Astrocyte of the spinal cord (primary cell): Measurements from ENCODE around the gene IFITM5.
"Not testable (repeated sequence)": the region's sequence is repeated elsewhere in the genome, so short reads cannot be mapped to it uniquely, and the experiment has no call there.

Experiments
- DNase-seq: peaks from one replicate; pipeline ENCODE4 v3.0.0; 2011; ENCODE audit warnings: low read depth, low spot score
- H3K4me3 ChIP-seq: 2 replicates; pipeline ENCODE4 v1.5.1; 2011; ENCODE audit warnings: low read depth, mild to moderate bottlenecking, low read length, moderate library complexity
- in situ Hi-C: cut with HindIII; loops from 2 replicates; pipeline ENCODE4 v1.10.0; 2017; ENCODE audit warnings: low sequenced_read_pairs
- TF ChIP-seq, protein P1 (sequence below): IDR thresholded peaks from 2 replicates; pipeline ENCODE4 v1.5.1; 2012; ENCODE audit warnings: low read depth, mild to moderate bottlenecking, low read length, inconsistent platforms

Gene IFITM5

DNA sequence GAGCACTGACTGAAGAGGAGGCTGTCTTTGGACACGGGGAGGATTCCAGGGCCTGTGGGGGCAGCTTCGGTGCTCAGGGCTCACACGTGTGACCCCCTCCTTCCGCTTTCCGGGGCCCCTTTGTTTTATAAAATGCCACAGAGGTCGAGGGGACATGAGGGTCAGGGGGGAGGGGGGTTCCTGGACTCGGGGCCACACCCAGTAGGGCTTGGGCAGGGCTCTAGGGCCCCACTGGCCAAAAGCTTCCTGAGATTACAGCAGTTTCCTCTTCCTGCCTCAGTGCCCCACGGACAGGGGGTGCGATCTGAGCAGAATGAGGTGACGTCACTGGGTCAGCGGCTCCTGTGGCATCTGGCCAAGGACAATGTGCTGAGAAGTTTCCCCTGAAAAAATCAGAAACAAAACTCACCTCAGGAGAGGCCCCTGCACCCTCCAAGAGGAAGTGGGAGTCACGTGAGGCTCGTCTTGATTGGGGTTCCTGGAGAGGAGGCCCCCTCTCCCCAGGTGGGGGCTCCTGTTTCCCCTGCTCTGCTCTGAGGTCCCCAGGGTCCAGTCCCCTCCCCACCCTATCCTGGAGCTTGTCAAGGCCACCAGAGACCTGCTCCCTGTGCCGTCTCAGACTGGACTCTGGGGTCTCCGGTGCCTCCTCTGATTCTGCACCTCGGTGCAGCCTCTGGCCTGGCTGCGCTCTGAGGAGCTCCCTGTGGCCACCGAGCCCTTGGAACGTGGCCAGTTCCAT, 27.7 kb upstream of the IFITM5 start:
- H3K4me3 ChIP-seq = no peak overlapping the region
- DNase-seq = peak; percentile 64
- in situ Hi-C loops = no loop called here
- TF ChIP-seq, protein P1, sequence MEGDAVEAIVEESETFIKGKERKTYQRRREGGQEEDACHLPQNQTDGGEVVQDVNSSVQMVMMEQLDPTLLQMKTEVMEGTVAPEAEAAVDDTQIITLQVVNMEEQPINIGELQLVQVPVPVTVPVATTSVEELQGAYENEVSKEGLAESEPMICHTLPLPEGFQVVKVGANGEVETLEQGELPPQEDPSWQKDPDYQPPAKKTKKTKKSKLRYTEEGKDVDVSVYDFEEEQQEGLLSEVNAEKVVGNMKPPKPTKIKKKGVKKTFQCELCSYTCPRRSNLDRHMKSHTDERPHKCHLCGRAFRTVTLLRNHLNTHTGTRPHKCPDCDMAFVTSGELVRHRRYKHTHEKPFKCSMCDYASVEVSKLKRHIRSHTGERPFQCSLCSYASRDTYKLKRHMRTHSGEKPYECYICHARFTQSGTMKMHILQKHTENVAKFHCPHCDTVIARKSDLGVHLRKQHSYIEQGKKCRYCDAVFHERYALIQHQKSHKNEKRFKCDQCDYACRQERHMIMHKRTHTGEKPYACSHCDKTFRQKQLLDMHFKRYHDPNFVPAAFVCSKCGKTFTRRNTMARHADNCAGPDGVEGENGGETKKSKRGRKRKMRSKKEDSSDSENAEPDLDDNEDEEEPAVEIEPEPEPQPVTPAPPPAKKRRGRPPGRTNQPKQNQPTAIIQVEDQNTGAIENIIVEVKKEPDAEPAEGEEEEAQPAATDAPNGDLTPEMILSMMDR = no peak

DNA sequence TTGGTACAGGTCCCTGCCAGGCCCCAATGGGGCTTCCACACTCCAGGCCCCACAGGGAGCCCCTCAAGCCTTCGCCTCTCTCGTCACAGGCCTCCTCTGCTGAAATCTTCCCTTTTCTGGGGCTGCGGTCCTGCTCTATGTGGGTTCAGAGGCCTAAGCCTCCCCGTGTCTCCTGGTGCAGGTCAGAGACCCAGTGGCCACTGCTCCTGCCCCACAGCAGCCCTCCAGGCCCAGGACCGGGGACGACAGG, 27.2 kb upstream of the IFITM5 start:
- TF ChIP-seq, protein P1 = no peak
- no peak overlapping the region for H3K4me3 ChIP-seq
- DNase-seq = no peak
- in situ Hi-C loops = no loop called here

- DNase-seq = no peak
- TF ChIP-seq, protein P1 = no peak
- in situ Hi-C loops = no loop called here
- no peak overlapping the region for H3K4me3 ChIP-seq
These were observed 26.7 kb upstream of the IFITM5 start for GRCh38 chr11:325796-326591.

DNA sequence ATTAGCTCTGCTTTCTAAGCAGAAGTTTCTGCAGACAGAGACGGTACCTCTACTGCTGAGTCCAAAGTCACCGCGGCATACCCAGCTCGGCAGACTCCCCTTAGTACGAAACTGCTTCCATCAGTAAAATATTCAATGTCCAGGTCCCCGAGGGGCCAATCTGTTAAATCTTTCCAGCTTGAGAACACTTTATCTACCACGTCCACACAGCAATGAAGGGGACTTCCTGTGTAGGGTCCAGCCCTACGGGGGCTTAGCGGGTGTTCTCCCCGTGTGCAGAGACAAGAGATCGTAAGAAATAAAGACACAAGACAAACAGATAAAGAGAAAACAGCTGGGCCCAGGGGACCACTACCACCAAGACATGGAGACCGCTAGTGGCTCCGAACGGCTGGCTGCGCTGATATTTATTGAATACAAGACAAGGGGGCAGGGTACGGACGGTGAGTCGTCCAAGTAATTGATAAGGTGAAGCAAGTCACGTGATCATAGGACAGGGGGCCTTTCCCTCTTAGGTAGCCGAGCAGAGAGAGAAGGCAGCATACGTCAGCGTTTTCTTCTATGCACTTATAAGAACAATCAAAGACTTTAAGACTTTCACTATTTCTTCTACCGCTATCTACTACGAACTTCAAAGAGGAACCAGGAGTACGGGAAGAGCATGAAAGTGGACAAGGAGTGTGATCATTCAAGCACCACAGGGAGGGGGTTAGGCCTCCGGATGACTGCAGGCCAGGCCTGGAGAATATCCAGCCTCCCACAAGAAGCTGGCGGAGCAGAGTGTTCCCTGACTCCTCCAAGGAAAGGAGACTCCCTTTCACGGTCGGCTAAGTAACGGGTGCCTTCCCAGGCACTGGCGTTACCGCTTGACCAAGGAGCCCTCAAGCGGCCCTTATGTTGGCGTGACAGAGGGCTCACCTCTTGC, 25.5 kb upstream of the IFITM5 start:
- DNase-seq, in situ Hi-C loops, H3K4me3 ChIP-seq: not testable (repeated sequence)

- no peak for DNase-seq
- in situ Hi-C loops = no loop called here
- no peak overlapping the region for H3K4me3 ChIP-seq
- TF ChIP-seq, protein P1 = no peak
These were observed 24.8 kb upstream of the IFITM5 start for GRCh38 chr11:324156-324555.

DNA sequence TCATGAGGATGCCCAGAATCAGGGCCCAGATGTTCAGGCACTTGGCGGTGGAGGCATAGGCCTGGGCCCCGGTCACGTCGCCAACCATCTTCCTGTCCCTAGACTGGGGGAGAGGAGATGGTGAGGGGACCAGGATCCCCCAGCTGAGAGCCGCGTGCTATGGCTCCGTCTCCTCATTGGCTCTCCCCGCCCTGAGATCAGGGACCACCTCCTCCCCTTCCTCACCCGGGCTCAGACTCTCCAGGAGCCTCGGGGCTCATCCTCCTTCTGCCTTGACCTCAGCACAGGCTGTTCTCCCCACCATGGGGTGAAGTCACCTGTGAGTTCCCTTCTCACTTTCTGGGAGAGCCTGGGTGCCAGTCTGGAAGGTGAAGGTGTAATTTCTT, 20.6 kb upstream of the IFITM5 start:
- in situ Hi-C loops, DNase-seq: not testable (repeated sequence)
- H3K4me3 ChIP-seq = peak overlapping the region; percentile 72

DNA sequence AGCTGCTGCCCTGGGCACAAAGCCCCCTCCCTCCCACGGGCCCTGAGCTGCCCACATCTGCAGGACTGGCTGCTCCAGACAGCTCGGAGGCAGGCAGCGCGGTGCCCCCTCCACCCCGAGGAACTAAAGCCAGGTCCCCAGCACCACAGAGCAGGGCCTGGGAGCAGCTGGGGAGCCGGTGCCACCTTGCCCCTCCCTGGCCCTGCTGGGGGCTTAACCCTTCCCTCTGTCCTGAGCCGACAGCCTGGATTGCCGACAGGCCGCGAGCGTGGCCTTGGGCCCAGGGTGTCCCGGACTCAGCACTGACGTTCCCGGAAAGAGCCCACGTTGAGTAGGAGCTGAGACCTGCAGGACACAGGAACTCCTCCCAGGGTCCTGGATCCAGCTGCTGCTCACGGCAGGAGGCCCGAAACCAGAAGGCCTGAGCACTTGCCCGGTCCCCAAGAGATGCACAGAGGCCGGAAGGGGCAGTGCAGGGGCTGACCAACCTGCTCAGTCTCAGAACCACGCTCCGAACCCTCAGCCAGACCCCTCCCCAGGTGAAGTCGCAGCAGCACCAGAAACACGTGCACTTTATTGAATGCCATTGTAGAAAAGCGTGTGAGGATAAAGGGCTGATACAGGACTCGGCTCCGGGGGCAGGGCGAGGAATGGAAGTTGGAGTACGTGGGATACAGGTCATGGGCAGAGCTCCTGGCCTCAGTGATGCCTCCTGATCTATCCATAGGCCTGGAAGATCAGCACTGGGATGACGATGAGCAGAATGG, 20.0 kb upstream of the IFITM5 start:
- DNase-seq, in situ Hi-C loops: not testable (repeated sequence)
- peak overlapping the region; percentile 72 for H3K4me3 ChIP-seq

DNA sequence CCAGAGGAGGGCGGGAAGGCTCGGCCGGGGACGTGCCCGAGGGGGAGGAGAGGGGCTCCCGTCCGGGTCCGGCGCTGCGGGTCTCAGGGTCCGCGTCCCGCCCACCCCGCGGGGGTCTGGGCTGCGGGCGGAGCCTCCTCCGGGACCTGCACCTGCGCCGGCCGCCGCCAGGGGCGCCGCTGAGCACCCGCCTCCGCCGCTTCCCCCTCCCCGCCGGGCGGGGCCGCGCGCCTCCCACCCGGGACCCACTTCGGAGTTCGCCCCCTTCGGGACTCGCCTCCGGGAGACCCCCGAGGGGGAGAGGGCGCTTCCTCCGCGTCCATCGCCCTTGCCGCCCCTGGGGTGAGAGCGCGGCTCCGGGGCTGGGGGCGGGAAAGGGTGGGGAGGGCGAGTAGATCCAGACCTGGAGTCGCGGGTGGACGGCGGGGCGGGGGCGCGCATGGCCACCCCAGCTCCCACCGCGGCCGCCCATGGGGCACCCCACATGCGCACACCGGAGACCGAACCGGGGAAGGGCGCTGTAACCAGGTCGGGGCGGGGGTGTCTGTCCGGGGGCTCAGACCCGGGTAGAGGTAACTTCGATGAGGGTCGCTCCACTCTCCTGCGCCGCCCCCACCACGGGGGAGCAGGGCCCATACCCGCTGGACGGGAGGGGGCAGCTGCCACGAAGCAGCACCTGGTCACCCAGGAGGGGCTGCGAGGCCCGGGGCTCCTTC, 19.2 kb upstream of the IFITM5 start:
- not testable (repeated sequence) for DNase-seq
- H3K4me3 ChIP-seq = peak overlapping the region; percentile 72

DNA sequence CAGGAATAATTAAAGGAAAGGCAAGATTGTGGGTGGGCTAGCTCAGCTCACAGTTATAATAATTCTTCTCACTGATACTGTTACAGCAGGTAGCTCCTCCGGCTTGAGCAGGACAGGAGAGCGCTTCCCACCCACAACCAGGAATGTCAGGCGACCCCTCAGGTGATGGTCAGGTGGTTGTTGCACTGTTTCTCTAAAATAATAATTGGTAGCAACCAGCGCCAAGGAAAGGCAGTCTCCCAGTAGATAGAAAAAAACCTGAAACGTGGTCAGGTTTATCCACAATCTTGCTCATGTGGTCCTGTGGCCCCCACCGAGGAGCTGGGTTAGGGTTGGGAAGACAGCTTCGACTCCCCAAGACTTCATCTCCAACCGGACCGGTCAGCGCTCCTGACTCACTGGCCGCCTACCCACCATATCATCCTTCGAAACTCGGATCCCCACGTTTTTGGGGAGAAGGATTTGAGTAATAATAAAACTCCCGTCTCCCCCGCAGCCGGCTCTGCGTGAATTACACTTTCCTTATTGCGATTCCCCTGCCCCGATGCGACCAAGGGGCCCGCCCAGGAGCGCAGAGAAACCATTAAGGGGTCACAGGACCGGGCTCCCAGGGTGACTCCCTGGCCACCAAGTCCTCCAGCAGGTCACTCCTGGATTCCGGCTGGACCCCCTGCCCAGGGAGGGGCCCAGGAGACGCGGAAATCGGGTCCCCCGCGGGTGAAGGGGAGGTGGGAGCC, 18.5 kb upstream of the IFITM5 start:
- in situ Hi-C loops, DNase-seq, H3K4me3 ChIP-seq: not testable (repeated sequence)

More for the DNA sequence above, 19.2 kb upstream of the IFITM5 start:
- in situ Hi-C loops = not testable (repeated sequence)
